MV-4-11 (cell line): ENCODE data around the gene UBA5.
A peak's percentile ranks its signal among the peaks of the same experiment; 100 is the strongest.
"Not testable (repeated sequence)": the region's sequence is repeated elsewhere in the genome, so short reads cannot be mapped to it uniquely, and the experiment has no call there.

Experiments
- DNase-seq: peaks from one replicate; lab custom pipeline; 2025; lab: John Stamatoyannopoulos, UW

Gene UBA5

GRCh38 chr3:132660052-132660810, at the start of gene UBA5:
TSS of gene UBA5 (plus strand) at chr3:132660329. CDS start at chr3:132660538, 209 bp downstream.
- peak; percentile 60 for DNase-seq

GRCh38 chr3:132615301-132615700, 44.8 kb upstream of the UBA5 start:
- DNase-seq, result not testable (repeated sequence)

- no peak for DNase-seq
These were observed 44.2 kb upstream of the UBA5 start for GRCh38 chr3:132615881-132616280.

- no peak for DNase-seq
These were observed 43.3 kb upstream of the UBA5 start for GRCh38 chr3:132616780-132617179.

GRCh38 chr3:132622148-132622547, 38.0 kb upstream of the UBA5 start:
- DNase-seq, result no peak

- DNase-seq, result peak; percentile 21
These were observed 37.4 kb upstream of the UBA5 start for GRCh38 chr3:132622761-132623160.

- DNase-seq, result no peak
These were observed 36.5 kb upstream of the UBA5 start for GRCh38 chr3:132623646-132624045.

GRCh38 chr3:132624790-132625189, 35.3 kb upstream of the UBA5 start:
- DNase-seq, result no peak

- DNase-seq, result peak; percentile 60
These were observed 34.5 kb upstream of the UBA5 start for GRCh38 chr3:132625613-132626012.

GRCh38 chr3:132626955-132627354, 33.2 kb upstream of the UBA5 start:
- no peak for DNase-seq

- DNase-seq, result no peak
These were observed 32.0 kb upstream of the UBA5 start for GRCh38 chr3:132628157-132628556.

- peak; percentile 14 for DNase-seq
These were observed 30.2 kb upstream of the UBA5 start for GRCh38 chr3:132629928-132630327.

- no peak for DNase-seq
These were observed 29.5 kb upstream of the UBA5 start for GRCh38 chr3:132630612-132631011.

GRCh38 chr3:132635052-132635451, 25.1 kb upstream of the UBA5 start:
- no peak for DNase-seq

- no peak for DNase-seq
These were observed 22.5 kb upstream of the UBA5 start for GRCh38 chr3:132637590-132637989.

GRCh38 chr3:132638706-132639105, 21.4 kb upstream of the UBA5 start:
- DNase-seq, result no peak

GRCh38 chr3:132641427-132641826, 18.7 kb upstream of the UBA5 start:
- not testable (repeated sequence) for DNase-seq

GRCh38 chr3:132641837-132642538, 18.1 kb upstream of the UBA5 start:
- DNase-seq, result peak; percentile 45

- DNase-seq, result no peak
These were observed 17.6 kb upstream of the UBA5 start for GRCh38 chr3:132642539-132642847.

- no peak for DNase-seq
These were observed 16.8 kb upstream of the UBA5 start for GRCh38 chr3:132643366-132643765.

- no peak for DNase-seq
These were observed 15.1 kb upstream of the UBA5 start for GRCh38 chr3:132645058-132645457.

GRCh38 chr3:132650153-132650552, 10.0 kb upstream of the UBA5 start:
- DNase-seq, result no peak

GRCh38 chr3:132652640-132653270, 7.4 kb upstream of the UBA5 start:
- DNase-seq, result no peak
